DOHH2 (cell line): ENCODE measurements around the gene NEK7.

ENCODE experiments used
- EZH2phosphoT487 ChIP-seq: fragments of 200-600 bp; sonication (generic); IDR thresholded peaks from 2 replicates; pipeline ENCODE4 v1.6.1; 2017; ENCODE audit warnings: borderline replicate concordance, mild to moderate bottlenecking, antibody characterized with exemption, low read length, moderate library complexity, mixed read lengths
- TF ChIP-seq, protein P1 (sequence below): fragments of 200-600 bp; sonication (generic); IDR thresholded peaks from one replicate; pipeline ENCODE4 v1.5.1; 2014; ENCODE audit warnings: antibody characterized with exemption, mild to moderate bottlenecking, low read depth, low read length; ENCODE audit not compliant: poor library complexity, severe bottlenecking

DNA sequence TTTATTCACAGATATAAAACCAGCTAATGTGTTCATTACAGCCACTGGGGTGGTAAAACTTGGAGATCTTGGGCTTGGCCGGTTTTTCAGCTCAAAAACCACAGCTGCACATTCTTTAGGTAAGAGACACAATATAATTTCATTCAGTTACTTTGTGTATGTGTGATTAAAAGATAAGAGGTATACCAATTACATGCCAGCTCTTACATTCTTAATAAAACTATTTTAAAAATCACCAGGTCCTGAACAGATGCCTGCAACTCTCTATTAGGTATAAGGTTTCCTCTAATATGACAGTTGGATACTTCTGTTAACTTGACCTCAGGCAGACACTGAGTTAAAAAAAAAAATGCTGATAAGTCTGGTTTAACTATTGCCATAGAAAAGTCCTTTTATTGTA, 122.1 kb downstream of the NEK7 start:
- TF ChIP-seq, protein P1, sequence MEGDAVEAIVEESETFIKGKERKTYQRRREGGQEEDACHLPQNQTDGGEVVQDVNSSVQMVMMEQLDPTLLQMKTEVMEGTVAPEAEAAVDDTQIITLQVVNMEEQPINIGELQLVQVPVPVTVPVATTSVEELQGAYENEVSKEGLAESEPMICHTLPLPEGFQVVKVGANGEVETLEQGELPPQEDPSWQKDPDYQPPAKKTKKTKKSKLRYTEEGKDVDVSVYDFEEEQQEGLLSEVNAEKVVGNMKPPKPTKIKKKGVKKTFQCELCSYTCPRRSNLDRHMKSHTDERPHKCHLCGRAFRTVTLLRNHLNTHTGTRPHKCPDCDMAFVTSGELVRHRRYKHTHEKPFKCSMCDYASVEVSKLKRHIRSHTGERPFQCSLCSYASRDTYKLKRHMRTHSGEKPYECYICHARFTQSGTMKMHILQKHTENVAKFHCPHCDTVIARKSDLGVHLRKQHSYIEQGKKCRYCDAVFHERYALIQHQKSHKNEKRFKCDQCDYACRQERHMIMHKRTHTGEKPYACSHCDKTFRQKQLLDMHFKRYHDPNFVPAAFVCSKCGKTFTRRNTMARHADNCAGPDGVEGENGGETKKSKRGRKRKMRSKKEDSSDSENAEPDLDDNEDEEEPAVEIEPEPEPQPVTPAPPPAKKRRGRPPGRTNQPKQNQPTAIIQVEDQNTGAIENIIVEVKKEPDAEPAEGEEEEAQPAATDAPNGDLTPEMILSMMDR, result no peak
- TF ChIP-seq EZH2phosphoT487, result no peak
